UCSD-AML1 (cell line): ENCODE data around the gene ARCN1.
"Not testable (repeated sequence)": the region's sequence is repeated elsewhere in the genome, so short reads cannot be mapped to it uniquely, and the experiment has no call there.

Source experiments
- DNase-seq: peaks from one replicate; lab custom pipeline; 2025; ENCODE audit not compliant: unreplicated experiment; lab: John Stamatoyannopoulos, UW

Gene ARCN1

GRCh38 chr11:118605116-118605867, 33.1 kb downstream of the ARCN1 start:
- peak; percentile 42 for DNase-seq

DNA sequence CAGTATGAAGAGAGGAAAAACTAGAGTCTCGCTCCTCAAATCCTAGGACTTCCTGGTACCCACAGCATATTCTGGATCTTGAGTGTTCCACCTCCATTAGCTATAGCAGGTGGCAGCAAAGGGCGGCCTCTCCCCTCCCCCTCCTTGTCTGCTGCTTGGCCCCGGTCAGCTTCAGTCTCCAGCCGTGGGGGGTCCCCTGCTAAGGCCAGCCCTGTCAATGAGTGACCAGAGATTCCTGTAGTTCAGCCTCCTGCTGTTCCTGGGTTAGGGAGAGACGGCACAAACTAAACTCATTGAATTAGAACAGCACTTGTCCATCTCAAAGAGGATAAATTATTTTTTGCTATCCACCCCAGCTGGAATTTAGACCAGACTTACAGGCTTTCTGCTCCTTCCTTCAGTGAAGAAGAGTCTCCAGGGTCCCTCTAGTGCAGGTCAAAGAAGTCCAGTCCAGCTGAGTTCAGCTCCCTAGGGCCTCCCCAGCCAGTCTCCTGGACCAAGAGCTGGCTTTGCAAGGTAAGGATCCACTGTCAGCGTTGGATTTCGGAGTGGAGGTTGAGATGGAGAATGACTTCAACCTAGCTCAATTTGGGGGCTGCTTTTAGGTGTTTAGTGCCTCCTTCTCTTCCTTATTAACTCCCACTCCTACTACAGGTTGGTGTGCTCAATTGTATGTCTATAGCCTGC, 34.1 kb downstream of the ARCN1 start:
- no peak for DNase-seq

- no peak for DNase-seq
Measured at GRCh38 chr11:118606844-118607228, 34.6 kb downstream of the ARCN1 start.

DNA sequence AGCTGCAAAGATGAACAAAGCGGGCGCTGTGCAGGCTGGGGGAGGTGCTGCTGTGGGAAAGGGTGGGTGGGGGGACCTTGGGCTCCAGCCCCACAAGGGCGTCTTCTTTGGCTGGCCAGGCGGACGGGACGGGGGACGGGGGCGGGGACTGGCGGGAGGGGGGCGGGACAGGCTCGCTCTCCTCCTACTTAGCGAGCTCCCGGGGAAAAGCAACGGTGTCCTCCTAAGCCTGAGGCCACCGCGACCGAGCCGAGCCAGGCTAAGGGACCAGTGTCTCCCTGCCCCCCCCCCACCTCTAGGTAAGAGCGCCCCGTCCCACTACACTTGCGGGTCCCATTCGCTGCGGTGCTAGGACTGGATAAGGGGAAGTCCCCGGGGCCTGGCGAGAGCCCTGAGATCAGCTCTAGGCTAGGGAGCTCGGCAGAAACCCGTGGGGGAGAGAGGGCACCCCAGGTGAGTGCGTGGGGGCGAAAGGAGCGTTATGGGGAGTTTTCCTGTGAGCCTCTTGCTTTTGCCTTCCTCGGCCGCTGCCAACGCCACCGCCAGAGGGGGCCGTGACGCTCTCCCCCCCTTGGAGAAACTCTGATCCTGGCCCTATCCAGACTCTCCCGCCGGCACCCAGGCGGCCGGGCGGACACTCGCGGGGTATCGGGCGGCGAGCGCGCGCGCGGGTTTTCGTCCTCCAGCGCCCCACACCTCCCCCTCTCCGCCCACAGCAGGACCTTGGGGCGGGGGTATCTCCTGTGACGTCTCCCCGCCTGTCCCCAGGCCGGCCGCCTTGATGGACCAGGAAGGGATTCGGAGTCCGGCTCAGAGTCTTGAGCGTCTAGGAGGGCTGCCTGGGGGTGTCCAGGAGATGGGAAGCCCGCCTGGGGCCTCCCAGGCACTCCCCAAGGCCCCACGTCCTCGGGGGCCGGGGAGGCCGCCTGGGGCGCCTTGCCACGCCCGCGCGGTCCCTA, 35.5 kb downstream of the ARCN1 start, which contains the start of gene PHLDB1:
PHLDB1 (plus strand) TSS at position 215 of the 959 bp plus-strand sequence. CDS start 6,222 bp downstream, outside the sequence.
- peak; percentile 69 for DNase-seq

DNA sequence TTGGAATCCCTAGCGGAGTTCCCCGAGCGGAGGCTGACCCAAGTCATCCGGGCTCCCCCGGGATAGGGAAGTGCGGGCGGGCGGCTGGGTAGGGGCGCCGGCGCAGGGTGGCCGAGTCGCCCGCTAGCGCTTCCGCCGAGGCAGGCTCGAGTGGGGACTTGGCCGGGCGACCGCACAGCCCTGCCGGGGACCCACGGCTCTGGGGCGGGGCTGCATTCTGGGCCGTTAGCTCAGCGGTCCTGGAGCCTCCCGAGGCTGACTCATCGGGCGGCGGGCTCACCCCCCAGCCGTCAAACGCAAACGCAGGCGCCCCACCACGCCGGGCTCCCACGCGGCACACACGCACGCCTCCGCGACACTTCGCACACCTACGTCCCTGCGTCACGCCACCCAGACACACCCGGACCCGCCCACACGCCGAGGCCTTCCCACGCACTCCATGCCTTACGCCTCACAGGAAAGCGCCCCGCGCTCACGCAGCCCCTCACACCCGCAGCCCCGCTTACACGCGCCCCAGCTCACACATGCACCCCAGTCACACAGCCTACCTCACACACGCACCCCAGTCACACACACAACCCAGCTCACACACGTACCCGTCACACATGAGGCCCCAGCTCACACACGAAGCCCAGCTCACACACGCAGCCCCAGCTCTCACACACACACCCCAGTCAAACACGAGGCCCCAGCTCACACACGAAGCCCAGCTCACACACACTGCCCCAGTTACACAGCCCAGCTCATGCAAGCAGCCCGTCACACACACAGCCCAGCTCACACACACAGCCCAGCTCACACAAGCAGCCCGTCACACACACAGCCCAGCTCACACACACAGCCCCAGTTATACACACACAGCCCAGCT, 36.4 kb downstream of the ARCN1 start:
- DNase-seq: peak; percentile 60

- no peak for DNase-seq
Measured at GRCh38 chr11:118609380-118610224, 37.4 kb downstream of the ARCN1 start.

- no peak for DNase-seq
Measured at GRCh38 chr11:118610225-118610772, 38.1 kb downstream of the ARCN1 start.

DNA sequence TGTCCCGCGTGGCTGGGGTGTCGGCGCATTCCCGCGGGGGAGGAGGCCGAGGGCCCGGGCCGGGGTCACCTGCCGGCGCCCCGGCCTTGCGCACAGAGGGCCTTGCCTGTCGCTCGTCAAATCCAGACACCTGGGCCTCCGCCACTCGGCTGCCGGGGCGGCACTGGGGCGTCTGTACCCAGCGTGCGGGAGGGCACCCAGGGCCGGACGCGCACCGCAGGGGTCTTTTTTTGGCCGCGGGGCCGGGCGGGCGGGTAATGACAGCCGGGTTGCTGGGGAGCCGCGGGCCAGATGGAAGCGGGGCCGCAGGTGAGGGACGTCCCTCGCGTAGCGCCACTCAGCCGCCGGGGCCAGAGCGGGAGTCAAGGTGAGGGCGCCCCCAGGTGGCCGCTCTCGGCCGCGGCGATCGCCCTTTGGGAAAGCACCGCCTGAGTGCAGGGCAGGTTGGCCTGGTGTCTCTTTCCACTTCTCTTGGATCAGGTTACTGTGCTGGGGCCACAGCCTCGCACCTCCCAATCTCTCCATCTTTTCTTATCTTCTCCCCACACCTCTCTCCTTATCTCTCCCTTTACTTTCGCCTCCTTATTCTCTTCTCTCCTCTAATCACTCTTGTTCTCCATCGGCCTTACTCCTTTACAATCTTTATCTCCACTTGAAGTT, 38.7 kb downstream of the ARCN1 start:
- DNase-seq: peak; percentile 84

- not testable (repeated sequence) for DNase-seq
Measured at GRCh38 chr11:118611433-118611795, 39.2 kb downstream of the ARCN1 start.

- peak; percentile 67 for DNase-seq
Measured at GRCh38 chr11:118612378-118612777, 40.2 kb downstream of the ARCN1 start.

- DNase-seq: no peak
Measured at GRCh38 chr11:118614511-118614910, 42.3 kb downstream of the ARCN1 start.

DNA sequence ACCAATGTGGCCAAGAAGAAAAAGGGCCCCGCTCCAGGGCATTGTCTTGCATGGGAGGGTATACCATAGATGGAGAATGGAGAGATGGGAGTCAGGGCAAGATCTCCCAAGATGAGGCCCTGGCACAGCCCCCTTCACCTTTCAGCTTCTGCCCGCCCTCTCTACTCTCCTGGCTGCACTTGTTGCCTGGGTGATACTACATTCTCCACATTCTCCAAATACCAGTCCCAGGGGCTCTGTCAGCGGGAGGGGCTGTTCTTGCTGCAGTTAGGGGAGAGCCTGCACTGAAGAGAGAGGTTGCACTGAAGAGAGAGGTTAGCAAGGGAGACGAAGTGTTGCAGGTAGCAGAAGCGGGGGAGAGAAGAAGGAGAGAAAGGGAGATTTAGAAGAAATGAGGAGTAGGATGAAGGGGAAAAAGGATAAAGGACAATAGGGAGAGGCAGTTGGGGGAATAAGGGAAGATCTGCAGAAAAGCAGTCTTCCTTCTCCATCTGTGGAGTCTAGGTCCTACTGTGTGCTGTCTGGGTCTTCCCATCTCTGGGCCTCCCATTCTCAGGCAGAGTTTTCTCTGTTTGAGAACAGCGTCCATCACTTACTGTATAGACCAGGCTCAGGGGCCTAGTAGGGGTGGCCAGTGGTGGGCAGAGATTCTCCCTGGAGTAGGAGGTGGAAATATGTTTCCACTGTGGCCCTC, 43.2 kb downstream of the ARCN1 start:
- no peak for DNase-seq

DNA sequence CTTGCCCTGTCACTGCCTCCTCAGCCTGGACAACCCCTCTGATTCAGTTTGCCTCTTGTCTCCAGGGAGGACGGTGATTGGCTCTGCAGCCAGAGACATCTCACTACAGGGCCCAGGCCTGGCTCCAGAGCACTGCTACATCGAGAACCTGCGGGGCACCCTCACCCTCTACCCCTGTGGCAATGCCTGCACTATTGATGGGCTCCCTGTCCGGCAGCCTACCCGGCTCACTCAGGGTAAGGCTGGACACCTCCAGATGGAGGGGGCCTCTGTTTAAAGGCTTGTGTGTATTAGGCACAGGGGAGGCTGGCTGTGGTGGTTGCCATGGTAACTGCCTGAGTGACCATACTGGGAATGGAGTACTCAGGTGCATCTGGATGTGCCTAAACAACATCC, 43.8 kb downstream of the ARCN1 start:
- no peak for DNase-seq

DNA sequence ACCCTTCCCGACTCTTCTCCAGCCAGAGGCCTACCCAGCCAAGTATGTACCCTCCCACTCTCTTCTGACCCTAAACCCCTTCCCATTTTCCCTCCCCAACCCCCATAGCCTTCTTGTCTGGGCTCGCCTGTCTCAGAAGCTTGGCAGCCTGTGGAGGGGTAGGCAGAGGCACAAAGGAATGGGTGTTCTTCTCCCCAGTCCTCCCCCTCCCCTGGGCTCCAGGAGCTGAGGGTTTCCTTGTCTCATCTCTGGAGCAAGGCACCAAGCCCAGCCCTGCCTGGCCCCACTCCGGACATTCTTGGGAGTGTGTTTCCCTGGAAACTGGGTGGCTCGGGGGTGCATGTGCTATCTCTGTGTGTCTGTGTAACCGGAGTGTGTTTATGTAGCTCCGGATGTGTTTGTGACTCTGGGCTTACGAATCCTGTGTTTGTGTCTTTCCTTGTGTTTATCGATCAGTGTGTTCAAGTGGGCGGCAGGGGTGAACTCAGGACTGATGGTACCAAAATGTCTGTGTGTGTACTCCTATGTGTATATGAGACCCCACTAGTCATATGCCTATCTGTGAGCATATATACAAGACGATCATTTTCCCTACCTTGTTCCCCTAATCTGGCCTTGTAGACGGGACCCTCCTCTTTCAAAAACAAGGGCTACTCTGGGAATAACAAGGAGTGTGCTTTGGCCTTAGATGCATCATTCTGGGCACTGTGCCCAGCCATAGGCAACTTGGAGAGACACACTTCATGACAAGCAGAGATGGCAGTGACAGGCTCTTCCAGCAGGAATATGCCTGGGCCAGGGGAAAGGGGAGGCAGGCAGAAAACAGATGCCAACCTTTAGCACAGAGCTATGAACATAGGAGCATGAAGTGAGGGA, 46.1 kb downstream of the ARCN1 start:
- DNase-seq: no peak

DNA sequence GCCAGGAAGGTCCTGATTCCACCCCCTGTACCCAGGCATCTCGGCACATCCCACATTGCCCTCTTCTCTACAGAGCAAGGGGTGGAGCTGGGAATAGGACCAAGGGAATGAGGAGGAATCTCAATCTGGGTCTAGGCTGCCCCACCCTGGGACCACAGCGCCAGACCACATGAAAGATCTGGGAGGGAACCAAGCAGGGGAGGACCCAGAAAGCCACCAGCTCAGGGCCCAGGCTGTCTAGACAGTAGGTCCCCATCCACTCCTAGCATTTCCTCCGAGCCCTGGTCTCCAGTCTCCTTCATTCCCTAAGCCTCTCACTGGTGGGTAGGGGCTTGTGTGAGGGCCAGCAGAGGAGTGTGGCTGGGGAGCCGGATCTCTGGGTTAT, 46.8 kb downstream of the ARCN1 start:
- no peak for DNase-seq

- DNase-seq: peak; percentile 64
Measured at GRCh38 chr11:118619444-118620197, 47.4 kb downstream of the ARCN1 start.
